NT2/D1 (cell line): ENCODE data around the gene ASB9.
"Not testable (repeated sequence)": the region's sequence is repeated elsewhere in the genome, so short reads cannot be mapped to it uniquely, and the experiment has no call there.

Experiments used
- DNase-seq: peaks from one replicate; pipeline ENCODE4 v3.0.0-alpha.2; 2011; ENCODE audit warnings: low read depth, low spot score
- H3K27me3 ChIP-seq: 2 replicates; pipeline ENCODE4 v1.6.0; 2011; ENCODE audit warnings: mild to moderate bottlenecking; ENCODE audit not compliant: insufficient read length, insufficient read depth
- H3K36me3 ChIP-seq: 2 replicates; pipeline ENCODE4 v1.6.1; 2011; ENCODE audit warnings: mild to moderate bottlenecking, low read length, mixed read lengths; ENCODE audit not compliant: insufficient read depth, insufficient read length
- H3K4me1 ChIP-seq: 2 replicates; pipeline ENCODE4 v1.5.1; 2011; ENCODE audit not compliant: insufficient read depth, insufficient read length
- H3K4me3 ChIP-seq: 2 replicates; pipeline ENCODE4 v1.5.1; 2011; ENCODE audit warnings: low read depth; ENCODE audit not compliant: insufficient read length
- H3K9ac ChIP-seq: 2 replicates; pipeline ENCODE4 v1.6.0; 2011; ENCODE audit warnings: low read depth; ENCODE audit not compliant: insufficient read length
- H3K9me3 ChIP-seq: 2 replicates; pipeline ENCODE4 v1.5.1; 2011; ENCODE audit warnings: mild to moderate bottlenecking, low read length; ENCODE audit not compliant: insufficient read depth
- SUZ12 ChIP-seq: IDR thresholded peaks from 2 replicates; pipeline ENCODE4 v1.6.1; 2011; ENCODE audit not compliant: insufficient read length, insufficient read depth; ENCODE audit errors: extremely low read depth
- YY1 ChIP-seq: IDR thresholded peaks from 2 replicates; pipeline ENCODE4 v1.6.1; 2011; ENCODE audit not compliant: insufficient read length, insufficient read depth
- ZNF274 ChIP-seq: IDR thresholded peaks from 2 replicates; pipeline ENCODE4 v1.6.1; 2011; ENCODE audit warnings: mild to moderate bottlenecking, low read depth, low read length

The ASB9 gene, protein sequence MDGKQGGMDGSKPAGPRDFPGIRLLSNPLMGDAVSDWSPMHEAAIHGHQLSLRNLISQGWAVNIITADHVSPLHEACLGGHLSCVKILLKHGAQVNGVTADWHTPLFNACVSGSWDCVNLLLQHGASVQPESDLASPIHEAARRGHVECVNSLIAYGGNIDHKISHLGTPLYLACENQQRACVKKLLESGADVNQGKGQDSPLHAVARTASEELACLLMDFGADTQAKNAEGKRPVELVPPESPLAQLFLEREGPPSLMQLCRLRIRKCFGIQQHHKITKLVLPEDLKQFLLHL

DNA sequence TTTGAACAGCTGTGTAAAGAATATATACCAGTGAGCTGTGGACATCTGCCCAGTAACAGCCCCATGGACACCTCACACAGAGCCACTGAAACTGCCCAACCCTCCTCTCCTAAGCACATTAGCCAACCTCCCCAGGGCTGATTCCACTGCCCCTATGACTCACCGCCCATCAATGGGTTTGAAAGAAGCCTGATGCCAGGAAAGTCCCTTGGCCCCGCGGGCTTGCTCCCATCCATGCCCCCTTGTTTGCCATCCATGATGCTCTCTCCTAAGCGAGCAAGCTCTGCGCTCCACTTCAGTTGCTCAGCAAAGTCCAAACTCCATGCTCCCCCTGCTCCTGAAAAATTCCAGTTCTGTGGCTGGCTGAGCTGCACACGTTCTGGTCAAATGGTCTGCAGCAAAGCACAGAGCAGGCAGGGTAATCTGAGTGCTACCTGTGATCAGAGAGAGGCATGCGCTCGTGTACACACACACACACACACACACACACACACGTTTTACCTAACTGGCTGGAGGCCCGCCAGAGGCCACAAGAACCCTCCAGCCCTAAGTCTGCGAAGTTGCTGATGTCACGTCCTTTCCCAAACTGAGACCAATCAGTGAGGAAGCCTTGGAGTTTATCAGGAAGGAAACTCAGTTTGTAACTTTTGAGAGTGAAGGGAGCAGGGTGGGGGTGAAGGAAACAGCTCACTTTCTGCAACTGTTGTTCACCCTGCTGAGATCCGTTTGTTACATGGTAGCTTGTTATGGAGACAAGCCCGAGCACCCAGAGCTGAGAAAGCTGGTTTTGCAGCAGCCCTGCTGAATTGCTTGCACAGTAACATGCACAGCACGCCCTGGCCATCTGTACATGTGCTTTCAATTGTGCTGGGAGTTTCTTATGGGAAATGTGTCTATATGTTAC lies at the start of gene ASB9:
Gene ASB9 (minus strand): TSS at position 466 of the 904 bp plus-strand sequence. CDS start 209 bp downstream, at position 257.
- H3K9ac ChIP-seq = peak within 1 kb of the TSS; percentile 36
- H3K9me3 ChIP-seq = peaks cover 7% of the 10 kb centered on the region; the same call in 1 of the 2 replicates
- no peaks in the 10 kb centered on the region for H3K36me3 ChIP-seq
- H3K27me3 ChIP-seq = no peaks in the 10 kb centered on the region
- peak within 1 kb of the TSS; percentile 13 for H3K4me3 ChIP-seq
- no peak for DNase-seq
- H3K4me1 ChIP-seq = peaks cover 2% of the 10 kb centered on the region
- TF ChIP-seq YY1 (no peak), ZNF274 (no peak)

DNA sequence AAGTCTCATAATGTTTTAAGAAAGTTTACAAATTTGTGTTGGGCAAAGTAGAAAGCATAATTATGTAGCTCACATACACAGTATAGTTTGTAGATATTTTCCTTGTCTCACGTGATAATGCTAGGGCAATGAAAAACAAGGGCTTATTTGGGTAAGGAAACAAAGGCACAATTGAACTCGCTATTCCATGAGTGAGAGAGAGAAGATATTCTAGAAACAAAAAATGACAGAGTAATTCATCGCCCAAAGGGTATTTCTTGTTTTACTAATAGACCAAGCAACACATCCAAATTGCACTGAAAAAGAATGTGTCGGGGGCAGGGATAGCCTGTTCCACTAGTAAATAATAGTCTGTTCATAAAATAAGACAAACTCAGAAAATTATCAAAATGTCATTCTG lies 49.2 kb upstream of the ASB9 start:
- no peaks in the 10 kb centered on the region for H3K27me3 ChIP-seq
- peaks cover 25% of the 10 kb centered on the region for H3K36me3 ChIP-seq
- H3K4me1 ChIP-seq = no peaks in the 10 kb centered on the region
- TF ChIP-seq SUZ12 (no peak), YY1 (no peak), ZNF274 (no peak)
- no peaks in the 10 kb centered on the region for H3K9me3 ChIP-seq
- H3K9ac ChIP-seq = no peak overlapping the region
- DNase-seq = no peak
- no peak overlapping the region for H3K4me3 ChIP-seq

DNA sequence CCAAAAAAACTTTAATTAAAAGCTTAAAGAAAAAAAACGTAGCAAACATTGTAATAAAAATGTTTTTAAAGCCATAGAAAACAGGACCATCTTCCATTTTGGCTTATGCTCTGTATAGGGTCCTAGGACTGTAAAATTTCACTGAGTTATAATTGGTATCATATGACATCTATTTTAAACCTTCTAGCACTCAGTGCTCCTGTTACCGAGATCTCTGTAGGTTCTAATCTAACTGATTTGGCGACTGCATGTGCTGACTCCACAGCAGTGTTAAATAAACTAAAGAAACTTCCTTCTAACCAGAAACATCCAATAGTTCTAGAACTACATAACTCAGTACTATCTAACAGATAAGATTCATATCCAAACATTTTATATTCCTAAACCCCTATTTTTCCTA lies 45.6 kb upstream of the ASB9 start, which contains the start of gene ASB11:
Gene ASB11 (minus strand): TSS at position 132 of the 400 bp plus-strand sequence. CDS start 35 bp downstream, at position 97.
- Histone ChIP-seq H3K9me3 (no peaks in the 10 kb centered on the region), H3K9ac (no peak within 1 kb of the TSS), H3K36me3 (peaks cover 3% of the 10 kb centered on the region), H3K27me3 (no peaks in the 10 kb centered on the region), H3K4me1 (no peaks in the 10 kb centered on the region), H3K4me3 (no peak within 1 kb of the TSS)
- DNase-seq = no peak
- TF ChIP-seq ZNF274 (no peak), YY1 (no peak), SUZ12 (no peak)

DNA sequence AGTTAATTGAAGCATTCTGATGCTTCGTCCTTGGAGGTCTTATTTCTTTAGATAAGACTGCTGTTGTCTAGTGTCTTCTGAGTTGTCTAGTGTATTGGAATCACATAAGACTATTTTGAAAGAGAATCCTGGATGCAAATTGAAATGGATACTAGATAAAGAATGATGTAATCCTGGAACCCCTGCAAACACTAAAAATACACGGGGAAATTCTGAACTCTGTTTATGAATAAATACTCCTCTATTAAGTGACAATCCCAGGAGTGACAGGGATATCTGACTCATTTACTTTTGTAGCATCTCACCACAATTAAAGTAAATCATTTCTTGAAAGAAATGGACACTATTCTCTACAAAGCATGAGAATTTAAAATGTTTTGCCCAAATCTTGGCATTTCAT lies 44.6 kb upstream of the ASB9 start:
- Histone ChIP-seq H3K9ac (no peak overlapping the region), H3K4me3 (no peak overlapping the region), H3K4me1 (no peaks in the 10 kb centered on the region), H3K9me3 (no peaks in the 10 kb centered on the region), H3K27me3 (no peaks in the 10 kb centered on the region), H3K36me3 (no peaks in the 10 kb centered on the region)
- no peak for TF ChIP-seq SUZ12
- no peak for TF ChIP-seq ZNF274
- no peak for TF ChIP-seq YY1
- DNase-seq = no peak

DNA sequence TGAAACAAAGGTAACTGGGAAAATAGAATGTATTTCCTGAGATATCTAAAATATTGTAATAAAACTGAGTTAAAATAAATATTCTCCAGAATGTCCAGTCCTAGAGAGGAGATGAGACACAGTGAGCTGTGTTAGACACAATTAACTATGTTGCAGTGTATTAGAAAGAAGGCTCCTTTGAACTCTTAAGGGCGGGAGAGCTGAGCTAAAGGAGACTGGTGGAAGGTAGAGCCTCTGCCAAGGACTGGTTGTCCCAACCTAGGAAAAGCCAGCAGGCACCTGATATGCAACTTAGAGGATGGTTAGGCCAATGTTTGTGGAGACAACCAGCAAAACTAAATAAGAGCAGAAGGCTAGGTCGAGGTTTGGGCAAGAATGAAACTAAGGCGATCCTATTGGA lies 41.2 kb upstream of the ASB9 start:
- H3K4me3 ChIP-seq = no peak overlapping the region
- no peak for DNase-seq
- H3K36me3 ChIP-seq = no peaks in the 10 kb centered on the region
- TF ChIP-seq ZNF274 (no peak), SUZ12 (no peak), YY1 (no peak)
- no peak overlapping the region for H3K9ac ChIP-seq
- no peaks in the 10 kb centered on the region for H3K4me1 ChIP-seq
- no peaks in the 10 kb centered on the region for H3K27me3 ChIP-seq
- no peaks in the 10 kb centered on the region for H3K9me3 ChIP-seq

DNA sequence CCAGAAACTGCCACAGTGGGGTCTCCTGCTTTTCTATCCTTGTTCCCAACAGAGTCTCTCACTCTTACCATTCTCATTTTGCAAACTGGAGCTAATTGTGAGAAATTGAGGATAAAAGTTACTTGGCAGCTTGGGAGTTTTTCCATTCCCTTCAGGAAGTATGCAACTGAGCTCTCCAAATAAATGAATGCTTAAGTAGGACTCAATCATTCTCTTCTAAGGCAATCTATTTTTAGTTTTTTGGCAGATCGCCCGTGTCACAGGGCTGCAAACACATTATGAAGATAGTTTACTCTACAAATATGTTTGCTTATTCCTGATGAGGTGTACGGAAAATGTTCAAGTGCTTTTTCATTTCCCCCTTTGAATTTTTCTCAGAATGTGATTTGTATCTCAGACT lies 40.2 kb upstream of the ASB9 start:
- Histone ChIP-seq H3K27me3 (no peaks in the 10 kb centered on the region), H3K4me1 (no peaks in the 10 kb centered on the region), H3K9ac (no peak overlapping the region), H3K9me3 (no peaks in the 10 kb centered on the region), H3K36me3 (no peaks in the 10 kb centered on the region), H3K4me3 (no peak overlapping the region)
- no peak for TF ChIP-seq SUZ12
- TF ChIP-seq YY1 = no peak
- TF ChIP-seq ZNF274 = no peak
- DNase-seq = no peak

DNA sequence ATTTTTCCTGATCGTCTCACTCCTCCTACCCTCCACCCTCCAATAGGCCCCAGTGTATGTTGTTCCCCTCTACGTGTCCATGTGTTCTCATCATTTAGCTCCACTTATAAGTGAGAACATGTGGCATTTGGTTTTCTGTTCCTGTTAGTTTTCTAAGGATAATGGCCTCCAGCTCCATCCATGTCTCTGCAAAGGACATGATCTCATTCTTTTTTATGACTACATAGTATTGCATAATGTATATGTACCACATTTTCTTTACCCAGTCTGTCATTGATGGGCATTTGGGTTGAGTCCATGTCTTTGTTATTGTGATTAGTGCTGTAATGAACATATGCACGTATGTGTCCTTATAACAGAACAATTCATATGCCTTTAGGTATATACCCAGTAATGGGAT lies 36.0 kb upstream of the ASB9 start:
- H3K4me3 ChIP-seq, H3K4me1 ChIP-seq, H3K27me3 ChIP-seq, H3K36me3 ChIP-seq, DNase-seq, H3K9ac ChIP-seq, H3K9me3 ChIP-seq: not testable (repeated sequence)
